ENCODE data around the gene PEX11A. TPM values are rescaled to one million over a fixed set of nuclear protein-coding genes. Genes with fewer than 3 reads are reported as not detected.

PEX11A gene
- total and polyA plus RNA-seq, 12 donors: 5.4 to 23.2 (median 12.8) TPM

DNA sequence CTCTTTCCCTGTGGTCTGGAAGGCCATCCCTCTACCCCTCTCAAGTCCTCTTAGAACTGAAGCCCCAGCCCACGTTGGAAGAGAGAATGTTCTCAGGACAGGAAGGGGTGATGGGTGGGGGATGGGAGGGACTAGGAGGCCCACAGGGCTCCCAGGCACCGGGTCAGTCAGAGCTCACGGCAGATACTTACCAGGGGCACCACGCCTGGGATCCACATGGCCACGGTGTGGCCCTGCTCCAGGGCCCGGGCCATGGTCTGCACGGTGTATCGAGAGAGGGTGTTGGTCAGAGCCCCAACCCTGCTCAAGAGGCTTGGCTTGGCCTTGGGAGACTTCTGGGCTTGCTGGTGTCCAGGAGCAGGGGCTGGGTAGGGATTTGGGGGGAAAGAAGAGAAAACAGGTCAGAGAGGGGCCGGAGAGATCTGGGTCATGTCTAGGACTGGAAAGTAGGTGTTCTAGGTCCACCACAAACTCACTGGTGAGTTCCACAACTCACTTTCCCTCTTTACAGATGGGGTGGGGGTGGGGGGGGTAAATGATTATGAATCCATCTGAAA lies 21.2 kb downstream of the PEX11A start:
- DNase-seq: peak in 1 of 7 donors; percentile 30
- 79 to 96% (median 88%) methylated on average over 8 to 9 of the region's 9 CpGs for WGBS, 4 donors
- Histone ChIP-seq H3K27ac (no peak overlapping the region), H3K4me1 (replicated peaks in 1 of 2) (peaks cover 7 to 19% of the 10 kb centered on the region in 2 donors), H3K36me3 (replicated peaks in 1 of 2) (no peaks in the 10 kb centered on the region), H3K4me3 (no peak overlapping the region), H3K9me3 (replicated peaks in 1 of 3) (no peaks in the 10 kb centered on the region), H3K27me3 (no peaks in the 10 kb centered on the region)
- intact Hi-C loops (cut with DNase I): no loop called here
- no peak for TF ChIP-seq POLR2A (IDR thresholded peaks at IDR 0.05)
- TF ChIP-seq CTCF (IDR thresholded peaks at IDR 0.05): no peak

GRCh38 chr15:89668171-89668570 lies 22.4 kb downstream of the PEX11A start:
- Histone ChIP-seq H3K4me3 (no peak overlapping the region), H3K9me3 (replicated peaks in 1 of 3) (no peaks in the 10 kb centered on the region), H3K27ac (no peak overlapping the region), H3K36me3 (replicated peaks in 1 of 2) (no peaks in the 10 kb centered on the region), H3K4me1 (replicated peaks in 1 of 2) (peaks cover 8 to 23% of the 10 kb centered on the region in 2 donors), H3K27me3 (no peaks in the 10 kb centered on the region)
- 90 to 99% (median 92%) methylated on average over 3 of the region's 3 CpGs for WGBS, 4 donors
- DNase-seq: no peak
- TF ChIP-seq POLR2A (IDR thresholded peaks at IDR 0.05) (no peak), CTCF (IDR thresholded peaks at IDR 0.05) (no peak)
- intact Hi-C loops (cut with DNase I): no loop called here

DNA sequence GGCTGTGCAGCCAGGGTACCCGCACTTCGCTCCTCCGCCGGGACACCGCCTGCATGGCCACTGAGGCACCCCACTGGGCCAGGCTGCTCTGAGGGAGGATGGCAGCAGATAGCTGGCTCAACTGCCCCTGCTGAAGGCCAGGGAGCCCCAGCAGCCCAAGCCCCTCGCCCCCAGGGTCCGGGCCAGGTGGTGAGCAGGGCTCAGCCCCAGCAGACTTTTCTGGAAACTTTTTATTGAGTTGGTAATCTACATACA lies 22.9 kb downstream of the PEX11A start:
- H3K36me3 ChIP-seq (replicated peaks in 1 of 2): no peaks in the 10 kb centered on the region
- intact Hi-C loops (cut with DNase I): no loop called here
- H3K9me3 ChIP-seq (replicated peaks in 1 of 3): no peaks in the 10 kb centered on the region
- H3K4me1 ChIP-seq (replicated peaks in 1 of 2): peaks cover 13 to 25% of the 10 kb centered on the region in 2 donors
- WGBS, 4 donors: 93 to 100% (median 97%) methylated on average over 7 of the region's 7 CpGs
- no peak for DNase-seq
- no peaks in the 10 kb centered on the region for H3K27me3 ChIP-seq
- H3K27ac ChIP-seq: no peak overlapping the region
- no peak overlapping the region for H3K4me3 ChIP-seq
- TF ChIP-seq CTCF (IDR thresholded peaks at IDR 0.05) (no peak), POLR2A (IDR thresholded peaks at IDR 0.05) (no peak)

DNA sequence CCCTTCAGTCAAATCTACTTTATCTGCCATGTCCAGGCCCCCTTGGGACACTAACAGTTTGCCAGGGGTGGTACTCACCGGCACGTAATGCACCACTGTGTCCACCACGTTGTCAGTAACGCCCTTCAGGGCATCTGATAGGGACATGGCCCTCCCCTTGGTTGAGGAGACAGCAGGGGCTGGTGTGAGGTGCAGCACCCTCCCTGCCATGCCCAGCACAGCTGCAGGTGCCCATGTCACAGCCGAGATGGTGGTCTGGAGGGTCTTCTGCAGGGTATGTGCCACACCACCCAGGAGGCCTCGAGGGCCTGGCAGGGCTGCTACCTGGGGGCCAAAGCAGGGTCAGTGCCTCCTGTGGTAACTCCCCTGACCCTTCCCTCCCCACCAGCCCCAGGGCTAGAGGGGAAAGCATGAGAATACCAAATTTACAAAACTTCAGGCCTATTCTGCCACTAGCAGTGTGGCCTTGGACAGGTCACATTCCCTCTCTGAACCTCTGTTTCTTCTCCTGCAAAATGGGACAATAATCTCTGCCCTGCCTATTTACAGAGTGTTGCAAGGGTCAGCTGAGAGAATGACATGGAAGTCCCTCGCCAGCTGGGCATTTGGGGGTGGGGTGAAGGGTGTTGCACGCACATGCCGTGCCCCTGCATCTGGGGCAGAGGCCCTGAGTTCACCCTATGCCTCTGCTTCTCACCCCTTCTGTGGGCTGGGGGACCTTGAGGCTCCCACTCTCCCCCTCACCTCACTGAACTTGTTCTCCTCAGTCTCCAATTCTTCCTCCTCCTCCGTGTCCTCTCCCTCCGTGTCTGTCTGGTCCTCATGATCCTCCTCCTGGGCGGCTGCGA lies 23.5 kb downstream of the PEX11A start:
- peaks cover 17 to 24% of the 10 kb centered on the region in 2 donors for H3K4me1 ChIP-seq (replicated peaks in 1 of 2)
- H3K4me3 ChIP-seq: no peak overlapping the region

More for the DNA sequence above, 23.5 kb downstream of the PEX11A start:
- TF ChIP-seq POLR2A (IDR thresholded peaks at IDR 0.05): no peak
- no peak for TF ChIP-seq CTCF (IDR thresholded peaks at IDR 0.05)
- DNase-seq: no peak
- Histone ChIP-seq H3K36me3 (replicated peaks in 1 of 2) (no peaks in the 10 kb centered on the region), H3K27ac (peak overlapping the region in 1 of 5 donors; percentile 95), H3K9me3 (replicated peaks in 1 of 3) (no peaks in the 10 kb centered on the region), H3K27me3 (no peaks in the 10 kb centered on the region)
- 82 to 97% (median 93%) methylated on average over 6 to 13 of the region's 13 CpGs for WGBS, 4 donors
- intact Hi-C loops (cut with DNase I): no loop called here
